Coronary artery (tissue), 2 donors: ENCODE data around the gene USPL1.
A peak's percentile ranks its signal among the peaks of the same experiment; 100 is the strongest.
"Not testable (repeated sequence)": the region's sequence is repeated elsewhere in the genome, so short reads cannot be mapped to it uniquely, and the experiment has no call there.

ENCODE experiments used
- DNase-seq: peaks from one replicate; pipeline ENCODE4 v3.0.0-alpha.2; 2017; ENCODE audit warnings: low spot score
- H3K27ac ChIP-seq, 2 donors: fragments of 200-600 bp; sonication (generic); one replicate each; pipeline ENCODE4 v1.5.1; 2016 to 2019
- H3K4me3 ChIP-seq: fragments of 200-600 bp; sonication (generic); 2 replicates; pipeline ENCODE4 v1.5.1; 2016; ENCODE audit warnings: mild to moderate bottlenecking, moderate library complexity
- TF ChIP-seq, protein P1 (sequence below): fragments of 200-600 bp; sonication (generic); IDR thresholded peaks from one replicate; pipeline ENCODE4 v1.5.1; 2019; ENCODE audit warnings: antibody characterized with exemption

USPL1 gene

DNA sequence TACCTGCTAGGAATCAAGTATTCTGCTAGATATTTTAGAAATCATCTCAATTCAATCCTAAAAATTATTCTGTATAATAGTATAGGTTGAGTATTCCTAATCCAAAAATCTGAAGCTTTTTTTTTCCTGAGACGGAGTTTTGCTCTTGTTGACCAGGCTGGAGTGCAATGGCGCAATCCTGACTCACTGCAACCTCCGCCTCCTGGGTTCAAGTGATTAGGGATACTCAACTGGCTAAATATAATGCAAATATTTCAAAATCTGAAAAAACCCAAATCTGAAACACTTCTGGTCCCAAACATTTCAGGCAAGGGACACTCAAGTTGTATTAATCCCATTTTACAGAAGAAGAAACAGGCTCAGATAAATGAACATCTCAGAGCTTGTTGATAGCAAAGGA, 17.2 kb upstream of the USPL1 start:
- no peak for DNase-seq
- no peak overlapping the region for H3K4me3 ChIP-seq
- H3K27ac ChIP-seq, result no peak overlapping the region
- TF ChIP-seq, protein P1, sequence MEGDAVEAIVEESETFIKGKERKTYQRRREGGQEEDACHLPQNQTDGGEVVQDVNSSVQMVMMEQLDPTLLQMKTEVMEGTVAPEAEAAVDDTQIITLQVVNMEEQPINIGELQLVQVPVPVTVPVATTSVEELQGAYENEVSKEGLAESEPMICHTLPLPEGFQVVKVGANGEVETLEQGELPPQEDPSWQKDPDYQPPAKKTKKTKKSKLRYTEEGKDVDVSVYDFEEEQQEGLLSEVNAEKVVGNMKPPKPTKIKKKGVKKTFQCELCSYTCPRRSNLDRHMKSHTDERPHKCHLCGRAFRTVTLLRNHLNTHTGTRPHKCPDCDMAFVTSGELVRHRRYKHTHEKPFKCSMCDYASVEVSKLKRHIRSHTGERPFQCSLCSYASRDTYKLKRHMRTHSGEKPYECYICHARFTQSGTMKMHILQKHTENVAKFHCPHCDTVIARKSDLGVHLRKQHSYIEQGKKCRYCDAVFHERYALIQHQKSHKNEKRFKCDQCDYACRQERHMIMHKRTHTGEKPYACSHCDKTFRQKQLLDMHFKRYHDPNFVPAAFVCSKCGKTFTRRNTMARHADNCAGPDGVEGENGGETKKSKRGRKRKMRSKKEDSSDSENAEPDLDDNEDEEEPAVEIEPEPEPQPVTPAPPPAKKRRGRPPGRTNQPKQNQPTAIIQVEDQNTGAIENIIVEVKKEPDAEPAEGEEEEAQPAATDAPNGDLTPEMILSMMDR, result no peak

DNA sequence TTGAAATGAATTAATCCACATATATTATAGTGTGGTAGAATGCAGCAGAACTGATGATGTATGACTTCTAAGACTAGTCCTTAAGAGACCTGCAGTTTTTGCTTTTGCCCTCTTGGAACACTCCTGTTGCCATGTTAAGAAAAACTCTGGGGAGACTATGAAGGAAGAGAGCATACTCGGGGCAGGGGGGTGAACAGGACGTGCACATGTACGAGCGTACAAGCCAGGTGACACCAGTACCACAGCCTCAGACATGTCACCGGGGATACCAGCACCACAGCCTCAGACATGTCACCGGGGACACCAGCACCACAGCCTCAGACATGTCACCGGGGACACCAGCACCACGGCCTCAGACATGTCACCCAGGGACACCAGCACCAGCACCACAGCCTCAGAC, 15.9 kb upstream of the USPL1 start:
- Histone ChIP-seq H3K27ac (no peak overlapping the region), H3K4me3 (no peak overlapping the region)
- no peak for DNase-seq
- TF ChIP-seq, protein P1, result no peak

DNA sequence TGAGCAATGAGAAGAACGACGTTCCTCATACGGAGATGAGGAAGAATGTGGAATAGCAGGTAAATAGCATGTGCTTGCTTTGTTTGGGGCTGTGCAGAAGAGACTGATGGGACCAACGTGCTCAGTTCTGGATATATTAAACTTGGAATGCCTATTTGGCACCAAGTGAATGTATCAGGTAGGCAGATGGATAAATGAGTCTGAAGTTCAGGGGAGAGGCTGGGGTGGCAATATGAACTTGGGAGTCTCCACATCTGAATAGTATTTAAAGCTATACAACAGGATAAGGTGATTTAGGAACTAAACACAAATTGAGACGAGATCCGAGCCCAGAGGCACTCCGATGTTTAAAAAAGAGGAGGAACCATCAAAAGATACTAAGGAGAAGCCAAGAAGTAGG, 12.7 kb upstream of the USPL1 start:
- TF ChIP-seq, protein P1, result no peak
- no peak for DNase-seq
- no peak overlapping the region for H3K4me3 ChIP-seq
- no peak overlapping the region for H3K27ac ChIP-seq

DNA sequence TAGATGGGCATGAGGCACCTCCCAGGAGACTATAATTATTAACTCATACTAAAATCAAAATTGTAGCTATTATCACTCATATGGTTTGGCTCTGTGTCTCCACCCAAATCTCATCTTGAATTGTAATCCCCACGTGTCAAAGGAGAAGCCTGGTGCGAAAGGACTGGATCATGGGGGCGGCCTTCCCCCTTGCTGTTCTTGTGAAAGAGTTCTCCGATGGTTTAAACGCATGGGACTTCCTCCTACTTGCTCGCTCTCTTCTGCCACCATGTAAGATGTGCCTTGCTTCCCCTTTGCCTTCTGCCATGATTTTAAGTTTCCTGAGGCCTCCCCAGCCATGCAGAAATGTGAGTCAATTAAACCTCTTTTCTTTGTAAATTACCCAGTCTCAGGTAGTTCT, 10.5 kb upstream of the USPL1 start:
- H3K4me3 ChIP-seq, H3K27ac ChIP-seq, DNase-seq: not testable (repeated sequence)

DNA sequence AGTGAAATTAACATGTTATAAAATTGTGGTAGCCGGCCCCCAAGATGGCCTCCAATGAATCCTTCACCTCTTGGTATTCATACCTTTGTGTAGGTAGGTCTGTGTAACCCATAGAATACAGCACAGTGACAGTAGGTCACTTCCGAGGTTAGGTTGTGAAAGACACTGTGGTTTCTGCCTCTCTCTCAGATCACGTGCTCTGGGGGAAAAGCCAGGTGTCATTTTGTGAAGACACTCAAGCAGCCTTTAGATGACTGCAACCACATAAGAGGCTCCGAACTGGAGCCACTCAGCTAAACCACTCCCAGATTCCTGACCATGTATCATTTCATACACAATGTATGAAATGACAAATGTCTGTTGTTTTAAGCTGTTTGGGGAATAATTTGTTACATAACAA, 9.8 kb upstream of the USPL1 start:
- Histone ChIP-seq H3K27ac (no peak overlapping the region), H3K4me3 (no peak overlapping the region)
- no peak for DNase-seq
- TF ChIP-seq, protein P1, result no peak

DNA sequence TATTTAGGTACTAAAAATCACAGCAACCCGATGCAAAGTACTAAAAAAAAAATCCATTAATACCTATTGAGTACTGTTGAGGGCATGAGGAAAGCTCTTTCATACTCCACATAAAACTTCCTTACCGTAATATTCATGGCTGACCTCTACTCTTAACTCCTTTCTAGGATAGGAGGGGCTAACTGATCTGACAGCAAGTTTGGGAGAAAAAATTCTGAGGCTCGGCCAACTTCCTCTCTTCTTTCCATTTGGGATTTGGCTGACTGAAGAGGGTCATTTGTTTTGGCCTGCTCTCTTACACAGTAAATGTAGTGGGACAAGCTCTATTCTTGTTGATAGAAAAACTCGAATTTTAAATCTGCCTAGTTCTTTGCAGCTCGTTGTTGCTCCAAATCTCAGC, 9.4 kb upstream of the USPL1 start:
- TF ChIP-seq, protein P1, result no peak
- DNase-seq, result no peak
- Histone ChIP-seq H3K27ac (no peak overlapping the region), H3K4me3 (no peak overlapping the region)

DNA sequence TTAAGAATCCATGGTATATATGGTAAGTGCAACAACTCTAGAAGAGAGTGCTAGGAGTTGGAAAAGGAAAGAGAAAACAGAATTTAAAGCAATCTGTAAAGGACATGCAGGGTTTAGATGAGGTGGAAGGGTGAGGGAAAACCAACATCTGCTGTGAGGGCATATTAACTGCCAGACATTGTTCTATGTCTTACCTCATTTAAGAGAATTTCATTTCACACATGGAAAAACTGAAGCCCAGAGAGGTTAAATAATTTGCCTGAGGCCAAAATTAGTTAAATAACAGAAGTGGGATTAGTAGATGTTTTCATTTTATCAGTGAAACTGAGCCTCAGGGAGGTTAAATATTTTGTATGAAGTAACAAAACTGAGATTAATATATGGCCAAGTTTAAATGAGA, 7.4 kb upstream of the USPL1 start:
- TF ChIP-seq, protein P1, result no peak
- DNase-seq, result no peak
- Histone ChIP-seq H3K4me3 (no peak overlapping the region), H3K27ac (no peak overlapping the region)

DNA sequence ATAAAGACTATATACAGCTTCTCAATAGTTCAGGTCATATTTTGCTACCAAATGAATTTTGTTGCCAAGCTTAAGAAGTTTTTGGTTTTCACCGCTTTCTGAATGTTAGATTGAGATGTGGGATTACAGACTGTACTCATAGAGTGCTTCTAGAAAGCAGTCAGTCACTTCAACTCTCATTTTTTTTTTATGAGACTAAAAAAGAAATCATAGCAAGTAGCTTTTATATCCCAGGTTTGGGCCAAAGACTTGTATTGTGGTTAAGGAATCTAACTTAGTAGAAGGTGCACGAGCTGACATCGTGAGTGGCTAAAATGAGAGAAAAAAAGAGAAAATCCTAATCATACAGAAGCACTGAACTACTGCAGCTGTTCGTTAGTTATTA, 2.2 kb upstream of the USPL1 start:
- no peak for DNase-seq
- Histone ChIP-seq H3K4me3 (peak overlapping the region; percentile 92), H3K27ac (peak overlapping the region; percentile 95 to 99)
- TF ChIP-seq, protein P1, result no peak
